Skeletal muscle tissue (tissue), 4 donors: ENCODE measurements around the gene PCSK7. TPM values are rescaled to one million over a fixed set of nuclear protein-coding genes. Genes with fewer than 3 reads are reported as not detected.
A peak's percentile ranks its signal among the peaks of the same experiment; 100 is the strongest.

Source experiments
- H3K27ac ChIP-seq: one replicate; pipeline ENCODE4 v1.7.0; 2013; ENCODE audit warnings: mild to moderate bottlenecking, low read depth, low read length, inconsistent platforms
- H3K27me3 ChIP-seq, 3 donors: one replicate each; pipeline ENCODE4 v1.7.0; 2013; ENCODE audit warnings: low read length in 3 of 3; ENCODE audit not compliant: control insufficient read depth in 3 of 3, insufficient read depth in 3 of 3
- H3K36me3 ChIP-seq, 3 donors: one replicate each; pipeline ENCODE4 v1.7.0; 2013; ENCODE audit warnings: low read length in 3 of 3; ENCODE audit not compliant: control insufficient read depth in 3 of 3, insufficient read depth in 3 of 3
- H3K4me1 ChIP-seq, 3 donors: one replicate each; pipeline ENCODE4 v1.7.0; 2013; ENCODE audit warnings: low read length in 3 of 3, mild to moderate bottlenecking in 3 of 3; ENCODE audit not compliant: control insufficient read depth in 3 of 3, insufficient read depth in 3 of 3
- H3K4me3 ChIP-seq, 3 donors: one replicate each; pipeline ENCODE4 v1.7.0; 2013; ENCODE audit warnings: low read length in 3 of 3
- H3K9ac ChIP-seq, 3 donors: one replicate each; pipeline ENCODE4 v1.7.0; 2013; ENCODE audit warnings: low read length in 3 of 3, mild to moderate bottlenecking in 3 of 3, moderate library complexity in 2 of 3, low read depth in 1 of 3
- H3K9me3 ChIP-seq, 3 donors: one replicate each; pipeline ENCODE4 v1.7.0; 2013; ENCODE audit warnings: low read length in 3 of 3; ENCODE audit not compliant: control insufficient read depth in 3 of 3
- total RNA-seq: library from RNA; depleted of rRNA; stranded (reverse); fragments of >200 nt; gene quantifications from one replicate; pipeline ENCODE4 v1.2.3, GENCODE V29; 2014
- donor health status: Osteomylitis.

The PCSK7 gene
- total RNA-seq, 1 donor from 2014 or later: 16.2 TPM

DNA sequence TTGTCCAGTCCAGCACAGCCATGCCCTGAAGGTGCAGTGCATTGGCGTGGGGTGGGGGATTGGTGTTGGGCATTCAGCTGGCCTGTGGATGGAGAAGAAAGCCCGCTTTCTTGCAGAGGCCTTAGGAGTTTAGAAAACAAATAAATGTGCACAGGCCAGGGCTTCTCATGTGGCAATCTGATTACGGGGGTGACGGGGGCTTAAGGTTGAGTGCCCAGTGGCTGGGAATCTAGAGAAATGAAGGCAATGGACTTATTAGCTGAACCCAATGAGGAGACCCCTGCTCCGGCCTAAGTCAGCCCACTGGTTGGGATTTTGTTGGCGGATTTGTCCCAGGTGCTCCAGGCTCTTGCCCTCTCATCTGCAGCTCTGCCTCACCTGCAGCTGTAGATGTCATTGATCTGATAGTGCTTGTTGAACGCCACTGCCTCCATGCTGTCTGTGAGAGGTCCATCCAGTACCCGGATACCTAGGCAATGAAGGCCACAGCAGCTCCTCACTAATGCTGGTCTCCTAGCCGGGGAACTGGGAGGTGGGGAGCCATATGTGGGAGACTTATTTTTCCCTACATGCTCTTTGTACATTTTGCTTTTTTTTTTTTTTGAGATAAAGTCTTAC lies 6.2 kb downstream of the PCSK7 start:
- H3K4me1 ChIP-seq: peaks cover 26 to 41% (median 34%) of the 10 kb centered on the region in 3 donors
- peaks cover 49 to 59% (median 57%) of the 10 kb centered on the region in 3 donors for H3K36me3 ChIP-seq
- no peaks in the 10 kb centered on the region for H3K9me3 ChIP-seq
- no peaks in the 10 kb centered on the region for H3K27me3 ChIP-seq
- no peak overlapping the region for H3K4me3 ChIP-seq
- no peak overlapping the region for H3K27ac ChIP-seq
- H3K9ac ChIP-seq: peak overlapping the region in 1 of 3 donors; percentile 40

DNA sequence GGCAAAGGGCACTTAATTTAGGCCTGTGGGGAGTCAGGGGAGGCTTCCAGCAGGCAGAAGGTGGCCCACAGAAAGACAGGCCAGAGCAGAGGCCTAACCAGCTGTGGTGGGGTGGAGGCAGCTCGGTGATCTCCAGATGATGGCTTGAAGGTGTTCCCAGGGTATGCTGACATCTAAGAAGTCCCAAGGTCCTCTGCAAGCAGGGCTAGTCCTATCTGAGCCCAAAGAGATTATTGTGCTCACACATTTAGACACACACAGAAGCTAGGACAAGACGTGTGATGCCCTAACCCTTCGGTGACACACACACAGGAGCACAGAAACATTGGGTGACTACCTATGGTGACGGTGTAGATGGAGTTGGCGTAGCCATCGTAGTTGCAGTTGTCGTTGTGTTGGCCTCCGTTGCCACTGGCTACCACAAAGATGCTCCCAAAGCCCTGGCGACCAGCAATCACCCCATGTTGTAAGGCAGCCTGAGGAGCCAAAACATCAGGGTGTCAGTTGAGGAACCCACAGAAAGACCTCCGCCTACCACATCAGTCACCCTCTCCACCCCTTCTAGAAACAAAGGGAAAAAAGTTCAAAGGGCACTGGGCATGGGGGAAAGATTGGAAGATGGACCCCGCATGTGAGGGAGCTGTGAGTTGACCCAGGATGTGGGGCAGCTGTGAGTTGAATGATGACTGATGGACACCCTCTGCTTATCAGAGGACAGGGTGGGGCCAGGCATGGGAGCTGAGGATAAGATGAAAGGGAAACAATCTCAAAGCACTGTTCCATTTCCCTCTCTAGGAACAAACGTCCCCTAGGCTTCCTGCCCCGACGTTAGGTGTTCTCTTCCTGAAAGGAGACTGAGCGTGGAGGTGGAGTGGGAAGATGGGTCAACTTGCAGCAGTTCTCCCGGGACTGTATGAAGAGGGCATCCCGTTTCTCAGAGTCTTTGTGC lies 7.9 kb downstream of the PCSK7 start:
- Histone ChIP-seq H3K27me3 (no peaks in the 10 kb centered on the region), H3K27ac (no peak overlapping the region), H3K4me3 (no peak overlapping the region), H3K9me3 (no peaks in the 10 kb centered on the region), H3K4me1 (peaks cover 36 to 49% (median 44%) of the 10 kb centered on the region in 3 donors), H3K36me3 (peaks cover 44 to 56% (median 49%) of the 10 kb centered on the region in 3 donors), H3K9ac (no peak overlapping the region)

DNA sequence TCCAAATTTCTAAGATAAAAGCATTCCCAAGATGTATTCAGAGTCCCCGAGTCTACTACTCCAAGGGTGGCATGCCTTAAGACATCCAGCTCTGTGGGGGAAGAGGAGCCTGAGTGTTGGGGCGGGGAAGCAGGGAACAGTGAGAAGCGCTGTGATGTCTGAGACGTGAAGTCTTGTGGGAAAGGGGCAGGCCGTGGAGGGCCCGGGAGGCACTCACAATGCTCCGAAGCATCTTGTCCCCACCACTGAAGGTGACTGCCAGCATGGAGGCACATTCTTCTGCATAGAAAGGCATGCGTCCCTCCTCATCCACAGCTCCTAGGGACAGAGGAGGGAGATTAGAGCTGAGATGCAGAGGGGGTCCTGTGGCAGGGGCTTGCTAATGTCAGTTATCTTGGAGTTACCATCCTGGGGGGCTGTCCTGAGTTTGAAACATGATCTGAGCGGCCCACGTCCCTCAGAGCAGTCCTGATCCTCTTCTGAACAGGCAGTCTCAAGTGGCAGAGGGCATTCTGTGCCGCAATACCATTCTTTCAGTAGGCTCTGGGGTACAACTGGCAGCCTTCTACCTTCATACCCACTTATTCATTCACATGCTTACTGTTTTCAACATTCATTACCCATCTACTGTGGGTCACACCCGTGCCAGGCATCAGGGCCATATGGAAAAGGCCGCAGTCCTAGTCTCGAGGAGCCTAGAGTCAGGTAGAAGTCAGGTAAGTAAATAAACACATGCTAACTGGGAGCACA lies 8.7 kb downstream of the PCSK7 start:
- H3K27me3 ChIP-seq: no peaks in the 10 kb centered on the region
- H3K36me3 ChIP-seq: peaks cover 45 to 59% (median 52%) of the 10 kb centered on the region in 3 donors
- peak overlapping the region; percentile 92 for H3K27ac ChIP-seq
- no peaks in the 10 kb centered on the region for H3K9me3 ChIP-seq
- peaks cover 44 to 57% (median 52%) of the 10 kb centered on the region in 3 donors for H3K4me1 ChIP-seq
- H3K4me3 ChIP-seq: no peak overlapping the region
- H3K9ac ChIP-seq: no peak overlapping the region

DNA sequence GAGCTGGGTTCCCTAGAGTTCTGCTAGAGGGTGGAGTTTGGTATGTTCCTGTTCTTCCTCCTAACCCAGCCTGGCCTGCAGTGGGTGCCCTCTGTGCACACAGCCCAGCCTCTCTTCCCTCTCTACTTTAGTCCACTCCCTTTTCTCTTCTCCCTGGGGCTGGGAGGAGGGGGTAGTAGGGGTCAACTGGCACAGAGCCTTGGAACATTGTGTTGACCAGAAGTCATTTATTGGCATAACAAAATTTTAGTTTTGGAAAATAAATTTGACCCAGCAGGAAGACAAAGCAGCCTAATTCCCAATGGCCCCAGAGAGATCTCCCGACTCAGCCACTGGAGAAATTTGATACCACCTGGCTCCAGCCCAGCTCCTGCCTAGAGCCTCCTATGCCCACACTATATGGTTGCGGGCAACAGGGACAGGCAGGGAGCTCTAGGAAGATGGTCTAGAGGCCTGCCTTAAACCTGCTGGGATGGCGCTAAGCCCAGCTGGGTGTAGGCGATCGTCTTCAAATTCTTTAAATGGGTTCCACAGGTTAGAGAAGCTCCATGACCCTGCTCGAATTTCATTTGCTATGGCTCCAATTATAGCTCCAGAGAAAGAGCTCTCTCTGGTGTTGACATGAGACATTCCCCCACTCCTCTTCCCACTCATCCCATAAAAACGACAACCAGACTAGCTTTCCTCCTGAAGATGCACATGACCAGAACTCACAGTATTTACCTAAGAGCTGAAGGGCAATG lies 9.9 kb downstream of the PCSK7 start:
- peak overlapping the region; percentile 92 for H3K27ac ChIP-seq
- peaks cover 54 to 66% (median 56%) of the 10 kb centered on the region in 3 donors for H3K4me1 ChIP-seq
- H3K4me3 ChIP-seq: peak overlapping the region; percentile 15 to 55 (median 53)
- peaks cover 45 to 60% (median 54%) of the 10 kb centered on the region in 3 donors for H3K36me3 ChIP-seq
- H3K9ac ChIP-seq: peak overlapping the region; percentile 27 to 72 (median 28)
- H3K9me3 ChIP-seq: no peaks in the 10 kb centered on the region
- H3K27me3 ChIP-seq: no peaks in the 10 kb centered on the region

DNA sequence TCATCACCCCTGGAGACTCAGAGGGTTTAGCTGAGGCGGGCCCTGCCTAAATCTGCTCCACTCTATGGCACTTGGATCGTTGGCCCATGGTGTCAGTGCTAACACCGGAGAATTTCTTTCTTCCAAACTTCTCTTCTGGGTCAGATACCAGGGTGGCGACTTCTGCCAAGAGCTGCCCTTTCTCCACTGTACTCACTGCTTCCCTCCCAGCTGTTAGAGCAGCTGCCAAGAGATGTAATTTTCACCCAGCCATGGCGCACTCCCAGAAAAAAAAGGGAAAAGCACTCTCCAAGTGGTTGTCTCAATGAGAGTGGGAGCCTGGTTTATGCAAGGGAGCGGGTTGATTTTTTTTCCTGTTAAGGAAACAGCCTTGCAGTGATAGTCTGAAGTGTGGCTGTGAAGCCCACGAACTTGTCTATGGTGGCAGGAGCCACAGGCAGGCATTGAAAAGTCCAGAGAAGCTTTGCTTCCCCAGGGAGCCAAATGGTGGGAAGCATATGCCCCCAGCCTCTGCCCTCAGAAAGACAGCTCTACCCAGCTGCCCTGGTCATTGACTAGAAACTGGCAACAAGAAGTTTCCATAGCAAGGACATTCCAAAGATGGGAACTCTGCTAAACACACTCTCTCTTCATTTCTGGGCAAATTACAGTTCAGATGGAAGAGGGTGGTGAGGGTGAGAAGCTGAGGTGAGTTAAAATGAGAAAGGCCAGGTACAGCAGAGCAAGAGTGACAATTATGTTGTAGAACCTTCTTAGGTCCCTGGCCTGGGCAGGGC lies 10.7 kb downstream of the PCSK7 start:
- Histone ChIP-seq H3K27ac (peak overlapping the region; percentile 92), H3K4me3 (peak overlapping the region; percentile 15 to 55 (median 45)), H3K27me3 (no peaks in the 10 kb centered on the region), H3K4me1 (peaks cover 57 to 66% (median 58%) of the 10 kb centered on the region in 3 donors), H3K36me3 (peaks cover 44 to 60% (median 57%) of the 10 kb centered on the region in 3 donors), H3K9ac (peak overlapping the region; percentile 54 to 72 (median 71)), H3K9me3 (no peaks in the 10 kb centered on the region)

DNA sequence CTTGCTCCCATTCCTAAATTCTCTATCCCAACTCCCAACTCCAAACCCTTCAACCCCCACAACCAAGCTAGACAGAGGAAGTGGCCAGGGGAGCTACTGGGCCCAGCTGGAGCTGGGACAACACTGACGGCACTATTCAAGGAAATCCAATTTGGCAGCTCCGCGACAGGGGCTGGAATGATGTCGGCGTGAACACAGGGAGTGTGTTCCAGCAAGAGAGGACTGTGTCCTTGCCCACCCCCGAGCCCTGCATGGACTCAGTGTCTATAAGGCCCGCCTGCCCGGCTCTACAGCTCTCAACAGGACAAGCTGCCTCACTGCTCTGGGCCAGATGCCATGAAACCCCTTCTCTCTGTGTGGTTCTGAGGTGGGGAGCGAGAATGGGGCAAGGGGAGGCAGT lies 11.3 kb downstream of the PCSK7 start:
- Histone ChIP-seq H3K4me3 (peak overlapping the region; percentile 15 to 52 (median 45)), H3K9ac (peak overlapping the region; percentile 54 to 72 (median 71)), H3K9me3 (no peaks in the 10 kb centered on the region), H3K36me3 (peaks cover 50 to 61% (median 58%) of the 10 kb centered on the region in 3 donors), H3K27ac (peak overlapping the region; percentile 92), H3K27me3 (no peaks in the 10 kb centered on the region), H3K4me1 (peaks cover 56 to 60% (median 58%) of the 10 kb centered on the region in 3 donors)

DNA sequence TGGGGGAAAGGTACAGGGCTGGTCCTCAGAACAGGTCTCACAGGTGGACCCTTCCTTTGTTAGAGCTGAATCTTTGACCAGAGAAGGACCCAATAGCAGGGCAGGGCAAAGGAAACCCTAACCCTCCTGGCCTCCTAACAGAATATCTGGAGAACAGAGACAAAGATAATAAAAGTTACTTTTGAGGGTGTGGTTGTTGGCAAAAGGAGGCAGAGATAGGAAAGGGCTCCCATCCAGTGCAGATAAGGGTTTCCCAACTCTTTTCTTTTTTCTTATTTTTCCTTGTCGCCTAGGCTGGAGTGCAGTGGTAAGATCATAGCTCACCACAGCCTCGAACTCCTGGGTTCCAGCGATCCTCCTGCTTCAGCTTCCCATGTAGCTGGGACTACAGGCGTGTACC lies 11.9 kb downstream of the PCSK7 start:
- Histone ChIP-seq H3K4me1 (peaks cover 56 to 60% (median 58%) of the 10 kb centered on the region in 3 donors), H3K36me3 (peaks cover 50 to 59% (median 53%) of the 10 kb centered on the region in 3 donors), H3K9ac (peak overlapping the region in 1 of 3 donors; percentile 72)

DNA sequence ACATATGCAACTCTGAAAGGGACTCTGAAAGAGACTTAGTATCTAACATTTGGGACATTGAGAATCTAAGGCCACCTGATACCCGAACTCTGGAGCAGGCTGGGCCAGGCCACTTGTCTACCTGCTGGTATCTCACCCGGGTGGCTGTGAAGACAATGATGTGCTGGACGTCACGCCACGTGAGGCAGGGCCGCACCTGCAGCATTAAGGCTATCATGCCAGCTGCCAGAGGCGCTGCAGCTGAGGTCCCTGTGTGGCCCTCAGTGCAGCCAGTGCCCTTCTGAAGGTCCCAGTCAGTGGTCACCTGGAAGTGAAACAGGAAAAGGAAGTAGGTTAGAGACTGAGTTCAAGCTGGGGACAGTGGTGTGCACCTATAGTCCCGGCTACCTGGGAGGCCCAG lies 12.4 kb downstream of the PCSK7 start:
- Histone ChIP-seq H3K27ac (peak overlapping the region; percentile 92), H3K36me3 (peaks cover 53 to 60% (median 55%) of the 10 kb centered on the region in 3 donors), H3K4me1 (peaks cover 56 to 60% (median 58%) of the 10 kb centered on the region in 3 donors)

More for the DNA sequence above, 11.9 kb downstream of the PCSK7 start:
- peak overlapping the region in 1 of 3 donors; percentile 23 for H3K4me3 ChIP-seq
- peak overlapping the region; percentile 92 for H3K27ac ChIP-seq
- no peaks in the 10 kb centered on the region for H3K9me3 ChIP-seq
- no peaks in the 10 kb centered on the region for H3K27me3 ChIP-seq

More for the DNA sequence above, 12.4 kb downstream of the PCSK7 start:
- no peak overlapping the region for H3K9ac ChIP-seq
- no peak overlapping the region for H3K4me3 ChIP-seq
- no peaks in the 10 kb centered on the region for H3K27me3 ChIP-seq
- H3K9me3 ChIP-seq: no peaks in the 10 kb centered on the region
